A673 (cell line): ENCODE results near the gene CLSTN3. TPM values are rescaled to one million over a fixed set of nuclear protein-coding genes. Genes with fewer than 3 reads are reported as not detected.

Experiments
- BruUV-seq: library from RNA; stranded (reverse); fragments of 400-500 nt; replicated peaks from 2 replicates; lab custom pipeline; 2021; lab: Mats Ljungman, UMichigan
- CTCF ChIA-PET: fragments of 300-600 bp; sonication (Branson Sonifier 250); formaldehyde crosslinking; loops from one replicate; lab custom pipeline; 2022; ENCODE audit warnings: antibody characterized with exemption; lab: Charles Lee
- POLR2A ChIA-PET: fragments of 300-600 bp; sonication (Branson Sonifier 250); formaldehyde crosslinking; loops from one replicate; lab custom pipeline; 2022; ENCODE audit warnings: antibody characterized with exemption; ENCODE audit not compliant: low non-redundant PET; lab: Charles Lee
- DNase-seq: peaks from one replicate; pipeline ENCODE4 v3.0.0-alpha.2; 2015; ENCODE audit warnings: low spot score
- H3K27ac ChIP-seq: fragments of 200-600 bp; sonication (generic); 2 replicates; pipeline ENCODE4 v1.5.1; 2016; ENCODE audit warnings: mixed run types, low read depth, mild to moderate bottlenecking, mixed read lengths, antibody characterized with exemption, low read length; ENCODE audit not compliant: poor library complexity, severe bottlenecking
- H3K27me3 ChIP-seq: fragments of 200-600 bp; sonication (generic); replicated peaks from 2 replicates; pipeline ENCODE4 v1.6.1; 2017; ENCODE audit warnings: mixed run types, low read depth, mild to moderate bottlenecking, mixed read lengths, antibody characterized with exemption, low read length; ENCODE audit not compliant: insufficient read depth, poor library complexity
- H3K36me3 ChIP-seq: fragments of 200-600 bp; sonication (generic); 2 replicates; pipeline ENCODE4 v1.6.1; 2016; ENCODE audit warnings: mixed run types, mild to moderate bottlenecking, mixed read lengths, antibody characterized with exemption, low read length; ENCODE audit not compliant: insufficient read depth, poor library complexity, severe bottlenecking
- H3K4me1 ChIP-seq: fragments of 200-600 bp; sonication (generic); 2 replicates; pipeline ENCODE4 v1.6.1; 2017; ENCODE audit warnings: mixed run types, mild to moderate bottlenecking, mixed read lengths, antibody characterized with exemption, low read length; ENCODE audit not compliant: insufficient read depth, poor library complexity, severe bottlenecking
- H3K4me3 ChIP-seq: fragments of 200-600 bp; sonication (generic); 2 replicates; pipeline ENCODE4 v1.5.1; 2016; ENCODE audit warnings: low read depth, mixed run types, mild to moderate bottlenecking, mixed read lengths, low read length; ENCODE audit not compliant: poor library complexity, severe bottlenecking
- H3K9me3 ChIP-seq: fragments of 200-600 bp; sonication (generic); 2 replicates; pipeline ENCODE4 v1.6.1; 2016; ENCODE audit warnings: mixed run types, low read depth, mild to moderate bottlenecking, mixed read lengths, antibody characterized with exemption, low read length; ENCODE audit not compliant: poor library complexity, severe bottlenecking
- EZH2 ChIP-seq: fragments of 200-600 bp; sonication (generic); IDR thresholded peaks from 2 replicates; pipeline ENCODE4 v1.6.1; 2017; ENCODE audit warnings: borderline replicate concordance, low read depth, mild to moderate bottlenecking, mixed read lengths, antibody characterized with exemption, low read length; ENCODE audit not compliant: poor library complexity, severe bottlenecking
- intact Hi-C: fragments of 100-400 bp; cut with micrococcal nuclease; formaldehyde crosslinking; loops from one replicate; pipeline ENCODE4 v1.10.0; 2022; ENCODE audit not compliant: unreplicated experiment
- total RNA-seq: library from RNA; stranded (reverse); gene quantifications from 2 replicates; pipeline ENCODE4 v1.2.3, GENCODE V29; 2021
- TF ChIP-seq, protein P1 (sequence below): fragments of 300-800, 200-600 bp; sonication (generic); conservative IDR thresholded peaks from 2 replicates; pipeline ENCODE4 v1.5.1; 2017; ENCODE audit warnings: low read depth, mild to moderate bottlenecking, antibody characterized with exemption, low read length, moderate library complexity, mixed read lengths

CLSTN3 gene
- total RNA-seq, 1 experiment from 2014 or later = 10.7 TPM

DNA sequence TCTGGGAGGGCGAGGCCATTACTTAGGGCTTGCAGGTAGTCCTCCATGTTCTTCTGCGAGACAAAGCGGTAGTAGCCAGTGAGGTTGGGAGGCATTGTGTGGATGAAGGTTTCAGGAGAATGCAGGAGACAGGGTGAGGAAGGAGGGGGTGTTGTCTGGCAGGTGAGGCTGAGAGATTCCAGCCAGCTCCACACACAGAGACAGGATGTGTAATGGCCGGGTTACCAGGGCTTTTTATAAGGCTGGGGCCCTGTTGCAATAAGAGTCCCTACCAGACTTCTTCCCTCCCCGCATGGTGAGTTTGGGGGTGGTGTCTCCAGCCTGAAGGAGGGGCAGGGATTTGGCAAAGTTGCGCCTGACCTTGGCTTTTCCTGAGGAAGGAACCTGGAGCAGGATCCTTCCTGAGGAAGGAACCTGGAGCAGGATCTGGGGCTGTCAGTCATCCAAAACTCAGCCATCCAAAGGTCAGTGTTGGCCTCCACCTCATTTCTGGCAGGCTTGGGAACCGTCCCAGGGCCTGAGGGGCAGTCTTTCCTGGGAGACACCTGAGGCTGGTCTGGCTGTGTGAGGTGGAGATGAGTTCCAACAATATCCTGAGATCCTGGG is 1.4 kb upstream of the CLSTN3 start, which contains the start of gene RBP5:
RBP5 (minus strand) TSS at position 209 of the 606 bp plus-strand sequence; CDS start at position 95, 114 bp downstream.
- Histone ChIP-seq H3K27ac (peak within 1 kb of the TSS; percentile 58), H3K27me3 (no peaks in the 10 kb centered on the region), H3K36me3 (no peaks in the 10 kb centered on the region), H3K4me3 (peak within 1 kb of the TSS; percentile 59), H3K9me3 (no peaks in the 10 kb centered on the region), H3K4me1 (no peaks in the 10 kb centered on the region)
- CTCF ChIA-PET = no interaction called here
- no peak for TF ChIP-seq EZH2
- TF ChIP-seq, protein P1, sequence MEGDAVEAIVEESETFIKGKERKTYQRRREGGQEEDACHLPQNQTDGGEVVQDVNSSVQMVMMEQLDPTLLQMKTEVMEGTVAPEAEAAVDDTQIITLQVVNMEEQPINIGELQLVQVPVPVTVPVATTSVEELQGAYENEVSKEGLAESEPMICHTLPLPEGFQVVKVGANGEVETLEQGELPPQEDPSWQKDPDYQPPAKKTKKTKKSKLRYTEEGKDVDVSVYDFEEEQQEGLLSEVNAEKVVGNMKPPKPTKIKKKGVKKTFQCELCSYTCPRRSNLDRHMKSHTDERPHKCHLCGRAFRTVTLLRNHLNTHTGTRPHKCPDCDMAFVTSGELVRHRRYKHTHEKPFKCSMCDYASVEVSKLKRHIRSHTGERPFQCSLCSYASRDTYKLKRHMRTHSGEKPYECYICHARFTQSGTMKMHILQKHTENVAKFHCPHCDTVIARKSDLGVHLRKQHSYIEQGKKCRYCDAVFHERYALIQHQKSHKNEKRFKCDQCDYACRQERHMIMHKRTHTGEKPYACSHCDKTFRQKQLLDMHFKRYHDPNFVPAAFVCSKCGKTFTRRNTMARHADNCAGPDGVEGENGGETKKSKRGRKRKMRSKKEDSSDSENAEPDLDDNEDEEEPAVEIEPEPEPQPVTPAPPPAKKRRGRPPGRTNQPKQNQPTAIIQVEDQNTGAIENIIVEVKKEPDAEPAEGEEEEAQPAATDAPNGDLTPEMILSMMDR = no peak
- BruUV-seq = no TSS peak
- intact Hi-C loops = no loop called here
- no peak for DNase-seq
- POLR2A ChIA-PET = no interaction called here

DNA sequence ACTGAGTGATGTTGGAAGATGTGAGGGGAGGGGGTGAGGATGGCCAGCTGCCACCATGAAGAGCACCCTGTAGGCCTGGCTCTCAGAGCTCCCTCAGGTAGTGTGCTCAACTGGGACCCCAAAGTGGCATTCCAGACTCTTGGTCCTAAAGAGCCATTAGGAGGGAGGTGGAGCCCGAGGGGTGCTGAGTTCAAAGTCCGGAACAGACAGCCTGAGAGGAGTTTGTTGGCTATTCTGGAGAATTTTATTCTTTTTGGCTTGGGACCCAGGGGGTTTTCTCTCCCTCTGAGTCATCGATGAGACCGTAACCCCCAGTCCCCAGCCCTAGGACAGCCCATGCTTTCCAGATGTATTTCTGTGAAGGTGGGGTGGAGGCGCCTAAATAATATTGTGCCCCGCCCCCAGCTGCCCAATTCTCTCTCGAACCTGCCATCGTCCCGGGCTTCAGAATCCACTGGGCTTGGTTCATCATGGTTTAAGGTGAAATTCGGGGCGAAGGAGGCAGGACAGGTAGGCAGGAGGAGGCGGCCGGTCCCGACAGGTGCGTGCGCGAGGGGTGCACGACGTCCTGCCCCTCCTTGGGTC is 792 bp upstream of the CLSTN3 start:
- Histone ChIP-seq H3K27ac (peak overlapping the region; percentile 58), H3K36me3 (no peaks in the 10 kb centered on the region), H3K4me3 (peak overlapping the region; percentile 59), H3K27me3 (no peaks in the 10 kb centered on the region), H3K4me1 (no peaks in the 10 kb centered on the region), H3K9me3 (no peaks in the 10 kb centered on the region)
- ChIA-PET CTCF (no interaction called here), POLR2A (no interaction called here)
- TF ChIP-seq, protein P1 = no peak
- no peak for TF ChIP-seq EZH2
- no TSS peak for BruUV-seq
- intact Hi-C loops = no loop called here
- DNase-seq = no peak

DNA sequence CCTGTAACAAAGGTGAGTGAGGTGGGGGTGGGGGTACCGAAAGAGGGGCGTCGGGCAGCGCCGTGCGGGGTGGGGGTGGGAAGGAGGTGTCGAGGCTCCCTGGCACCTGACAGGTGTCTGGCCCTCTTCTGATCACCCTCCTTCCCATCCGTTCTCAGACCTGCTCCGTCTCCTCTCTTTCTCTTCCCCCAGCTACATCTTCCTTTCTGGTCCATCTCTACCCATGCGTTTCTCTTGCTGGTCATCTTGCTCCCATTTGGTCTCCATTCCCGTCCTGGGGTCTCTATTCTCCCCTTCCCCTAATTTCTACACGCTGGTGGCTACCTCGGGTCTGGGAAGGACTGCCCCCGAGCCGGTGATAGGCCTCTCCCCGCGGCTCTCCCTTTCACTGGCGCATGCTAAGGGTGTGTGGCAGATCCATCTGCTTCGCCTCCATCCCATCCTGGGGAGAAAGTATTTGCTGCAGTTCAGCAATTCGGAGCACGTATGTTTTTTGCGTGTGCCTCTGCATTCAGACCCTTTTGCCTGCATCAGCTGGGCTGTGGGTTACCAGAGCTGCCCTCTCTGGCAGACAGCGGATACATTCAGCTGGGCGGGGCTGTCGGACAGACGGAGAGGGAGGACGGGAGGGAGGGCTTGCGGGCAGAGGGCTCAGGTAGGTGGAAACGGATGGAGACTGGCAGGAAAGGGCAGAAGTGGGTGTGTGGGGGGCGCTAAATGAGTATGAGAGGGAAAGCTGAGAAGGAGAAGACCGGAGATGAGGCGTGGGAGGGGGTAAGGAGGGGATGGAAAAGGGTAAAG is 730 bp downstream of the CLSTN3 start:
- Histone ChIP-seq H3K27ac (peak overlapping the region; percentile 58), H3K4me1 (no peaks in the 10 kb centered on the region), H3K9me3 (no peaks in the 10 kb centered on the region), H3K36me3 (no peaks in the 10 kb centered on the region), H3K4me3 (peak overlapping the region; percentile 59), H3K27me3 (no peaks in the 10 kb centered on the region)
- ChIA-PET CTCF (no interaction called here), POLR2A (no interaction called here)
- no TSS peak for BruUV-seq
- peak; percentile 10 for DNase-seq
- TF ChIP-seq, protein P1 = no peak
- no peak for TF ChIP-seq EZH2
- intact Hi-C loops = no loop called here
